ENCODE results near the gene FREM2.

The FREM2 gene

DNA sequence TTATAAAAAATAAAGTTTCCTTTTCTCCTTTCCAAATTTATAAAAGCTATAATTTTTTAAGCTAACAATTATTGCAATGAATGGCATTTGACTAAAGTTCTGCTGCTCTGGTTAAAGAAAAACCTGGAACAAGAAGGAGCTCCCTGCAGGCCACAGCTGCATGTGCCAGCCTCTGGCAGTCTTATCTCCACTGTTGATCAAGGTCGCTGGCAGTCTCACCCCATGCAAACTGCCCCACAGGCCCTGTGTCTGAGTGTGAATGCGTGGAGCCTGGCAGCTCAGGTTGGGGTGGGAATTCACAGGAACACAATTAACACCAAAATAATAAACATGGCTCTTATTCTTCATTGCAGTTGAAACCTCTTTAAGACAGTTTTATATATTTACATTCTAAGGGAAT is 30.2 kb upstream of the FREM2 start:
- Histone ChIP-seq H3K9me2 (replicated peaks; ENCODE audit: insufficient read depth, low read length) (no peaks in the 10 kb centered on the region), H2AFZ (ENCODE audit: low read length) (no peak overlapping the region), H3K9ac (ENCODE audit: low read length) (no peak overlapping the region), H3K27me3 (replicated peaks; ENCODE audit: insufficient read depth, low read length) (no peaks in the 10 kb centered on the region), H4K20me1 (ENCODE audit: insufficient read depth, low read length) (no peaks in the 10 kb centered on the region), H3K4me2 (ENCODE audit: low read depth, low read length) (no peak overlapping the region), H3K79me2 (ENCODE audit: low read length) (no peaks in the 10 kb centered on the region), H3K9me3 (replicated peaks; ENCODE audit: insufficient read depth, low read length) (no peaks in the 10 kb centered on the region), H3K4me3 (ENCODE audit: low read length) (no peak overlapping the region), H3F3A (ENCODE audit: insufficient read depth, low read length) (no peaks in the 10 kb centered on the region), H3K4me1 (ENCODE audit: low read length) (no peaks in the 10 kb centered on the region), H3K36me3 (replicated peaks; ENCODE audit: insufficient read depth, low read length) (no peaks in the 10 kb centered on the region), H3K27ac (ENCODE audit: low read length) (no peak overlapping the region)
- TF ChIP-seq EZH2phosphoT487 (IDR thresholded peaks at IDR 0.05; ENCODE audit: low read length), result no peak
- TF ChIP-seq, protein P1, sequence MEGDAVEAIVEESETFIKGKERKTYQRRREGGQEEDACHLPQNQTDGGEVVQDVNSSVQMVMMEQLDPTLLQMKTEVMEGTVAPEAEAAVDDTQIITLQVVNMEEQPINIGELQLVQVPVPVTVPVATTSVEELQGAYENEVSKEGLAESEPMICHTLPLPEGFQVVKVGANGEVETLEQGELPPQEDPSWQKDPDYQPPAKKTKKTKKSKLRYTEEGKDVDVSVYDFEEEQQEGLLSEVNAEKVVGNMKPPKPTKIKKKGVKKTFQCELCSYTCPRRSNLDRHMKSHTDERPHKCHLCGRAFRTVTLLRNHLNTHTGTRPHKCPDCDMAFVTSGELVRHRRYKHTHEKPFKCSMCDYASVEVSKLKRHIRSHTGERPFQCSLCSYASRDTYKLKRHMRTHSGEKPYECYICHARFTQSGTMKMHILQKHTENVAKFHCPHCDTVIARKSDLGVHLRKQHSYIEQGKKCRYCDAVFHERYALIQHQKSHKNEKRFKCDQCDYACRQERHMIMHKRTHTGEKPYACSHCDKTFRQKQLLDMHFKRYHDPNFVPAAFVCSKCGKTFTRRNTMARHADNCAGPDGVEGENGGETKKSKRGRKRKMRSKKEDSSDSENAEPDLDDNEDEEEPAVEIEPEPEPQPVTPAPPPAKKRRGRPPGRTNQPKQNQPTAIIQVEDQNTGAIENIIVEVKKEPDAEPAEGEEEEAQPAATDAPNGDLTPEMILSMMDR (IDR thresholded peaks at IDR 0.05; ENCODE audit: low read length), result no peak
- TF ChIP-seq EZH2 (optimal IDR thresholded peaks at IDR 0.05; ENCODE audit: low read depth, low read length), result no peak
- no peak for DNase-seq

GRCh38 chr13:38657191-38657590 is 29.7 kb upstream of the FREM2 start:
- H3F3A ChIP-seq (ENCODE audit: insufficient read depth, low read length), result no peaks in the 10 kb centered on the region
- H3K36me3 ChIP-seq (replicated peaks; ENCODE audit: insufficient read depth, low read length), result no peaks in the 10 kb centered on the region
- H4K20me1 ChIP-seq (ENCODE audit: insufficient read depth, low read length), result no peaks in the 10 kb centered on the region
- H3K4me2 ChIP-seq (ENCODE audit: low read depth, low read length), result no peak overlapping the region
- H3K79me2 ChIP-seq (ENCODE audit: low read length), result no peaks in the 10 kb centered on the region
- H3K9ac ChIP-seq (ENCODE audit: low read length), result no peak overlapping the region
- no peak overlapping the region for H2AFZ ChIP-seq (ENCODE audit: low read length)
- no peaks in the 10 kb centered on the region for H3K4me1 ChIP-seq (ENCODE audit: low read length)
- no peaks in the 10 kb centered on the region for H3K9me3 ChIP-seq (replicated peaks; ENCODE audit: insufficient read depth, low read length)
- DNase-seq, result no peak
- no peaks in the 10 kb centered on the region for H3K27me3 ChIP-seq (replicated peaks; ENCODE audit: insufficient read depth, low read length)
- no peak overlapping the region for H3K4me3 ChIP-seq (ENCODE audit: low read length)
- TF ChIP-seq, protein P1 (IDR thresholded peaks at IDR 0.05; ENCODE audit: low read length), result no peak
- TF ChIP-seq EZH2 (optimal IDR thresholded peaks at IDR 0.05; ENCODE audit: low read depth, low read length) (no peak), EZH2phosphoT487 (IDR thresholded peaks at IDR 0.05; ENCODE audit: low read length) (no peak)
- no peak overlapping the region for H3K27ac ChIP-seq (ENCODE audit: low read length)
- H3K9me2 ChIP-seq (replicated peaks; ENCODE audit: insufficient read depth, low read length), result no peaks in the 10 kb centered on the region

GRCh38 chr13:38658906-38659305 is 28.0 kb upstream of the FREM2 start:
- Histone ChIP-seq H3K9ac (ENCODE audit: low read length) (no peak overlapping the region), H4K20me1 (ENCODE audit: insufficient read depth, low read length) (no peaks in the 10 kb centered on the region), H3K79me2 (ENCODE audit: low read length) (no peaks in the 10 kb centered on the region), H3K27ac (ENCODE audit: low read length) (no peak overlapping the region), H2AFZ (ENCODE audit: low read length) (no peak overlapping the region), H3K36me3 (replicated peaks; ENCODE audit: insufficient read depth, low read length) (no peaks in the 10 kb centered on the region), H3K27me3 (replicated peaks; ENCODE audit: insufficient read depth, low read length) (no peaks in the 10 kb centered on the region), H3K4me1 (ENCODE audit: low read length) (no peaks in the 10 kb centered on the region), H3K4me3 (ENCODE audit: low read length) (no peak overlapping the region), H3K9me2 (replicated peaks; ENCODE audit: insufficient read depth, low read length) (no peaks in the 10 kb centered on the region), H3K9me3 (replicated peaks; ENCODE audit: insufficient read depth, low read length) (no peaks in the 10 kb centered on the region), H3F3A (ENCODE audit: insufficient read depth, low read length) (no peaks in the 10 kb centered on the region), H3K4me2 (ENCODE audit: low read depth, low read length) (no peak overlapping the region)
- TF ChIP-seq, protein P1 (IDR thresholded peaks at IDR 0.05; ENCODE audit: low read length), result no peak
- TF ChIP-seq EZH2 (optimal IDR thresholded peaks at IDR 0.05; ENCODE audit: low read depth, low read length), result no peak
- TF ChIP-seq EZH2phosphoT487 (IDR thresholded peaks at IDR 0.05; ENCODE audit: low read length), result no peak
- DNase-seq, result no peak

All from MM.1S (cell line).